ENCODE data around the gene RPTN.
"Not testable (repeated sequence)": the region's sequence is repeated elsewhere in the genome, so short reads cannot be mapped to it uniquely, and the experiment has no call there.

RPTN gene

GRCh38 chr1:152145769-152146168 lies 13.3 kb downstream of the RPTN start:
- TF ChIP-seq POLR2A (IDR thresholded peaks at IDR 0.05; ENCODE audit: low read length) (no peak), GATA1 (IDR thresholded peaks at IDR 0.05; ENCODE audit: low read depth, low read length) (no peak)
- DNase-seq = no peak

- not testable (repeated sequence) for DNase-seq
These were observed 14.3 kb downstream of the RPTN start for GRCh38 chr1:152144674-152145183.

- no peak for TF ChIP-seq POLR2A (IDR thresholded peaks at IDR 0.05; ENCODE audit: low read length)
- TF ChIP-seq GATA1 (IDR thresholded peaks at IDR 0.05; ENCODE audit: low read depth, low read length) = no peak
- no peak for DNase-seq
These were observed 15.7 kb downstream of the RPTN start for GRCh38 chr1:152143150-152143887.

- DNase-seq = peak; percentile 21 to 55
- TF ChIP-seq GATA1 (IDR thresholded peaks at IDR 0.05; ENCODE audit: low read depth, low read length) (no peak), POLR2A (IDR thresholded peaks at IDR 0.05; ENCODE audit: low read length) (no peak)
These were observed 16.9 kb downstream of the RPTN start for GRCh38 chr1:152141971-152142584.

- no peak for DNase-seq
- TF ChIP-seq GATA1 (IDR thresholded peaks at IDR 0.05; ENCODE audit: low read depth, low read length) = no peak
These were observed 21.8 kb downstream of the RPTN start for GRCh38 chr1:152137215-152137614.

- TF ChIP-seq GATA1 (IDR thresholded peaks at IDR 0.05; ENCODE audit: low read depth, low read length) (no peak), POLR2A (IDR thresholded peaks at IDR 0.05; ENCODE audit: low read length) (no peak)
- DNase-seq = no peak
These were observed 28.8 kb downstream of the RPTN start for GRCh38 chr1:152130186-152130585.

- TF ChIP-seq POLR2A (IDR thresholded peaks at IDR 0.05; ENCODE audit: low read length) = no peak
- no peak for TF ChIP-seq GATA1 (IDR thresholded peaks at IDR 0.05; ENCODE audit: low read depth, low read length)
- DNase-seq = no peak
These were observed 31.4 kb downstream of the RPTN start for GRCh38 chr1:152127673-152128072.

- TF ChIP-seq GATA1 (IDR thresholded peaks at IDR 0.05; ENCODE audit: low read depth, low read length) (no peak), POLR2A (IDR thresholded peaks at IDR 0.05; ENCODE audit: low read length) (no peak)
- DNase-seq = no peak
These were observed 33.1 kb downstream of the RPTN start for GRCh38 chr1:152125834-152126443.

GRCh38 chr1:152118915-152119314 lies 40.1 kb downstream of the RPTN start:
- DNase-seq = no peak
- TF ChIP-seq GATA1 (IDR thresholded peaks at IDR 0.05; ENCODE audit: low read depth, low read length) = no peak
- no peak for TF ChIP-seq POLR2A (IDR thresholded peaks at IDR 0.05; ENCODE audit: low read length)

GRCh38 chr1:152115344-152115743 lies 43.7 kb downstream of the RPTN start, which contains the start of gene TCHH:
Gene TCHH, minus strand, starts transcription at chr1:152115444. Its CDS starts 1,364 bp downstream, at chr1:152114080.
- DNase-seq = no peak
- TF ChIP-seq GATA1 (IDR thresholded peaks at IDR 0.05; ENCODE audit: low read depth, low read length) (no peak), POLR2A (IDR thresholded peaks at IDR 0.05; ENCODE audit: low read length) (no peak)

- no peak for DNase-seq
- TF ChIP-seq POLR2A (IDR thresholded peaks at IDR 0.05; ENCODE audit: low read length) (no peak), GATA1 (IDR thresholded peaks at IDR 0.05; ENCODE audit: low read depth, low read length) (no peak)
These were observed 46.1 kb downstream of the RPTN start for GRCh38 chr1:152112885-152113432.

GRCh38 chr1:152112101-152112884 lies 46.7 kb downstream of the RPTN start:
- no peak for TF ChIP-seq POLR2A (IDR thresholded peaks at IDR 0.05; ENCODE audit: low read length)
- TF ChIP-seq GATA1 (IDR thresholded peaks at IDR 0.05; ENCODE audit: low read depth, low read length) = no peak
- peak in 1 of 2 experiments; percentile 4 for DNase-seq

- peak in 1 of 2 experiments; percentile 40 for DNase-seq
- TF ChIP-seq GATA1 (IDR thresholded peaks at IDR 0.05; ENCODE audit: low read depth, low read length) (no peak), POLR2A (IDR thresholded peaks at IDR 0.05; ENCODE audit: low read length) (no peak)
These were observed 47.5 kb downstream of the RPTN start for GRCh38 chr1:152111515-152111968.

Data from erythroblast (primary cell).